HepG2 (cell line): Measurements from ENCODE around the gene CDKN2C. TPM values are rescaled to one million over a fixed set of nuclear protein-coding genes. Genes with fewer than 3 reads are reported as not detected.

Experiments
- ATF3 ChIP-seq: sonication (generic); formaldehyde crosslinking; IDR thresholded peaks from 2 replicates; pipeline ENCODE4 v1.4.0; 2020; ENCODE audit warnings: missing genetic modification reagents
- CHD4 ChIP-seq: fragments of 200-600 bp; sonication (generic); IDR thresholded peaks from 2 replicates; pipeline ENCODE4 v1.7.0; 2017; ENCODE audit warnings: mild to moderate bottlenecking, low read length, borderline replicate concordance
- DDIT3 ChIP-seq: sonication (generic); formaldehyde crosslinking; IDR thresholded peaks from 2 replicates; pipeline ENCODE4 v1.4.0; 2020; ENCODE audit warnings: mild to moderate bottlenecking, missing genetic modification reagents
- GATAD1 ChIP-seq: IDR thresholded peaks from 2 replicates; pipeline ENCODE4 v1.6.1; 2016; ENCODE audit warnings: missing genetic modification reagents, missing compliant biosample characterization
- MAFK ChIP-seq, 2 experiments: IDR thresholded peaks in 1 of 2; conservative IDR thresholded peaks in 1 of 2; 2 replicates each; pipeline ENCODE4 v1.6.1; 2011; ENCODE audit warnings: improper control_type of control experiment in 2 of 2, low read length in 2 of 2
- NCOA5 ChIP-seq: sonication (generic); formaldehyde crosslinking; IDR thresholded peaks from 2 replicates; pipeline ENCODE4 v1.4.0; 2020; ENCODE audit warnings: missing genetic modification reagents
- NFYC ChIP-seq: IDR thresholded peaks from 2 replicates; pipeline ENCODE4 v1.6.1; 2016; ENCODE audit warnings: missing genetic modification reagents, missing compliant biosample characterization
- PBX2 ChIP-seq: IDR thresholded peaks from 2 replicates; pipeline ENCODE4 v1.6.1; 2016; ENCODE audit warnings: control low read depth
- PRPF4 ChIP-seq: fragments of 200-400 bp; formaldehyde crosslinking; IDR thresholded peaks from 2 replicates; pipeline ENCODE4 v1.6.1; 2016; ENCODE audit warnings: low read length, low read depth; ENCODE audit not compliant: poor library complexity, severe bottlenecking
- RARG ChIP-seq: sonication (generic); formaldehyde crosslinking; IDR thresholded peaks from 2 replicates; pipeline ENCODE4 v1.4.0; 2020; ENCODE audit warnings: low read depth, mild to moderate bottlenecking, missing genetic modification reagents
- RBM22 ChIP-seq: fragments of 200-400 bp; formaldehyde crosslinking; optimal IDR thresholded peaks from 2 replicates; pipeline ENCODE3; 2017; ENCODE audit warnings: mild to moderate bottlenecking, low read length, moderate library complexity
- SIN3A ChIP-seq: IDR thresholded peaks from 2 replicates; pipeline ENCODE4 v1.6.1; 2011; ENCODE audit warnings: low read depth, mild to moderate bottlenecking, control low read depth, low read length, borderline replicate concordance
- TEAD2 ChIP-seq: sonication (generic); formaldehyde crosslinking; IDR thresholded peaks from 2 replicates; pipeline ENCODE4 v1.9.0; 2021; ENCODE audit warnings: missing genetic modification reagents
- TGIF2 ChIP-seq: IDR thresholded peaks from 2 replicates; pipeline ENCODE4 v1.6.1; 2016; ENCODE audit warnings: control low read depth, missing compliant biosample characterization
- ZBTB42 ChIP-seq: sonication (generic); formaldehyde crosslinking; IDR thresholded peaks from 2 replicates; pipeline ENCODE4 v1.5.0; 2020; ENCODE audit warnings: mild to moderate bottlenecking, missing genetic modification reagents
- ZBTB7B ChIP-seq: sonication (generic); formaldehyde crosslinking; IDR thresholded peaks from 2 replicates; pipeline ENCODE4 v1.4.0; 2020; ENCODE audit warnings: missing genetic modification reagents
- ZBTB8A ChIP-seq: sonication (generic); formaldehyde crosslinking; IDR thresholded peaks from 2 replicates; pipeline ENCODE4 v1.4.0; 2020; ENCODE audit warnings: mild to moderate bottlenecking, low read depth, missing genetic modification reagents, borderline replicate concordance
- ZNF629 ChIP-seq: sonication (generic); formaldehyde crosslinking; conservative IDR thresholded peaks from 2 replicates; pipeline ENCODE4 v1.5.0; 2020; ENCODE audit warnings: missing genetic modification reagents
- ZNF709 ChIP-seq: sonication (generic); formaldehyde crosslinking; IDR thresholded peaks from 2 replicates; pipeline ENCODE4 v1.5.0; 2020; ENCODE audit warnings: mild to moderate bottlenecking, missing genetic modification reagents
- ZNF710 ChIP-seq: sonication (generic); formaldehyde crosslinking; IDR thresholded peaks from 2 replicates; pipeline ENCODE4 v1.5.0; 2020; ENCODE audit warnings: mild to moderate bottlenecking, missing genetic modification reagents, borderline replicate concordance
- ZNF772 ChIP-seq: sonication (generic); formaldehyde crosslinking; IDR thresholded peaks from 2 replicates; pipeline ENCODE4 v1.5.0; 2020; ENCODE audit warnings: mild to moderate bottlenecking, missing genetic modification reagents
- ZUFSP ChIP-seq: sonication (generic); formaldehyde crosslinking; IDR thresholded peaks from 2 replicates; pipeline ENCODE4 v1.9.0; 2021; ENCODE audit warnings: missing genetic modification reagents, mild to moderate bottlenecking, borderline replicate concordance
- polyA plus RNA-seq, 8 experiments: library from polyadenylated mRNA; depleted of rRNA in 3 of 8; stranded (reverse) in 7 of 8; unstranded in 1 of 8; fragments of >200 nt; fragmentation: Illumina TruSeq in 4 of 8; extraction: Trizol in 4 of 8; gene quantifications; 2 replicates each; pipeline versions ENCODE4 v1.2.1 to v1.2.3, GENCODE V29; 2011 to 2016; ENCODE audit warnings: low read depth in 4 of 8, missing spikeins in 1 of 8, mixed read lengths in 1 of 8; ENCODE audit not compliant: insufficient read depth in 1 of 8
- total RNA-seq, 5 experiments: library from RNA; depleted of rRNA; stranded (reverse); fragments of >200 nt; fragmentation: Illumina TruSeq; extraction: Trizol; gene quantifications; 2 replicates each; pipeline ENCODE4 v1.2.3, GENCODE V29; 2016; ENCODE audit warnings: low read depth in 1 of 5

The CDKN2C gene
- total and polyA plus RNA-seq, 2 of the 13 experiments (the other 11 are each of a cell fraction or from before 2014, with no cell fraction given) = 7.8 to 13.7 TPM

- TF ChIP-seq ZUFSP (CRISPR knock-in tag) (no peak), PRPF4 (no peak), NCOA5 (CRISPR knock-in tag) (no peak), CHD4 (no peak), ATF3 (CRISPR knock-in tag) (no peak; the same call in 1 of the 2 replicates), ZNF710 (peak; percentile 35; the same call in 1 of the 2 replicates), RBM22 (no peak), DDIT3 (CRISPR knock-in tag) (no peak), ZBTB7B (CRISPR knock-in tag) (peak; percentile 36; the same call in 1 of the 2 replicates), NFYC (CRISPR knock-in tag) (no peak), RARG (0 out of 2 replicates have a peak, but pooled peaks have one; percentile 46), ZNF772 (CRISPR knock-in tag) (peak; percentile 85), ZBTB8A (no peak), GATAD1 (CRISPR knock-in tag) (peak; percentile 53), SIN3A (peak; percentile 42; the same call in 1 of the 2 replicates), PBX2 (no peak), MAFK (conservative IDR thresholded peaks at IDR 0.05 in 1 of 2, IDR thresholded peaks at IDR 0.05 in 1 of 2; ENCODE audit: low read length in 2 of 2) (no peak), TGIF2 (CRISPR knock-in tag) (0 out of 2 replicates have a peak, but pooled peaks have one; percentile 49), TEAD2 (CRISPR knock-in tag) (0 out of 2 replicates have a peak, but pooled peaks have one; percentile 78), ZNF629 (no peak), ZBTB42 (CRISPR knock-in tag) (no peak; the same call in 1 of the 2 replicates), ZNF709 (peak; percentile 89)
These were observed 1.8 kb upstream of the CDKN2C start (continued) for GRCh38 chr1:50968158-50968820.
